NCI-H187 (cell line): Measurements from ENCODE around the gene KAZN.

ENCODE experiments used
- DNase-seq, 2 experiments: peaks; one replicate each; lab custom pipeline; 2025; lab: John Stamatoyannopoulos, UW

Gene KAZN

DNA sequence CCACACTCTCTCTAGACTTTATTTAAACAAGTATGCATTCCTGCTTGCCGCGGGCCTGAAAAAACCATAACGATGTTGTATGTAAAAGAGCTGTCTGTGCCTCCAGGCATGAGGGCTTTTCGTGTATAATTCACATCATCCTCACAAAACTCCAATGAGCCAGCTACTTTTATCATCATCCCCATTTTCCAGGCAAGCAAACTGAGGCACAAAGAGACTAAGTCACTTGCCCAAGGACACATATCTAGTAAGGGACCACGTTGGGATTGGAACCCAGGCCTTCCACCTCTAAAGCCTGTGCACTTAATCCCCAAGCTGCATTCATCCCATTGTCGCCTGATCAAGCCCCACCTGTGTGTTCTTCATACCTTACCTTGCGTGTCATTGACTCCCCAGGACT lies 226.9 kb downstream of the KAZN start:
- no peak for DNase-seq

GRCh38 chr1:14826172-14826636 lies 227.7 kb downstream of the KAZN start:
- no peak for DNase-seq

- no peak for DNase-seq
These were observed 228.3 kb downstream of the KAZN start for GRCh38 chr1:14826731-14827326.

- DNase-seq, result no peak
These were observed 229.4 kb downstream of the KAZN start for GRCh38 chr1:14827870-14828269.

- DNase-seq, result no peak
These were observed 230.2 kb downstream of the KAZN start for GRCh38 chr1:14828665-14829064.

- no peak for DNase-seq
These were observed 237.2 kb downstream of the KAZN start for GRCh38 chr1:14835725-14836124.

GRCh38 chr1:14836426-14837140 lies 238.1 kb downstream of the KAZN start:
- no peak for DNase-seq

- no peak for DNase-seq
These were observed 241.9 kb downstream of the KAZN start for GRCh38 chr1:14840374-14840773.

GRCh38 chr1:14841456-14841855 lies 243.0 kb downstream of the KAZN start:
- no peak for DNase-seq

GRCh38 chr1:14841951-14842350 lies 243.5 kb downstream of the KAZN start:
- DNase-seq, result no peak

DNA sequence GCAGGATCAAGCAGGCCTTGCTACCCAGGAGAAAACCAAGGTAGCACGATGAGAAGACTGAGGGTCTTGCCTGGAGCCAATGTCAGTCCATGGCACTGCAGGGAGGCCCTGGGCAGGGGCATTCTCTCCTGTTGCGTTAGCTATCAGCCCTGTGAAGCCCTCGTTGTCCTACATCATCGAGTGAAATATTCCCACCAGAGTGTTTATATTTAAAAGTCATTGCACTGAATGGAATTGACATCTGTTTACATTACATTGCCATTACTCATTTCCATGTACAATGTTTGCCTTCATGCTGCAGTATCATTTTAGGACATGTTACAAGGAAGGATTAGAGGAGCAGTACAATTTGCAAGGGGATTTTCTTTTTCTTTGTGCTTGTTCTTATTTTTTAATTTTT lies 243.9 kb downstream of the KAZN start:
- DNase-seq, result no peak

GRCh38 chr1:14842891-14843290 lies 244.4 kb downstream of the KAZN start:
- DNase-seq, result no peak

DNA sequence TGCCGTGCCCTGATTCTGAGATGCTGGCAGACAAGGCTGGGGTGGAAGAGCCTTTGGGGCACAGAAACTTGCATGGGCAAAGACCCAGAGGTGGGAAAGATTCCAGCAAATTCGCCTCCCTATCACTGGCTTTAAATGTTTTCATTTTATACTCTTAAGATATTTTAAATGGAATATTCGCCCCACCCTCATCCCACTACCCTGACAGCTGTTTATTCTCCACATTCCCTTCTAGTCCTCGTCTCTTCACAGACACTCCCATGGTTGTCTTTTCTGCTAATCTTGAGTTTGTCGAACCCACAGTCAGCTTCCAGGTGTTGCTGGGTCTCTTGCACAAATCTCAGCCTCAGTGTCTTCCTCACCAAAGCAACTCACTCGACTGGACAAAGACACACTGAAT lies 245.0 kb downstream of the KAZN start:
- DNase-seq, result no peak

- no peak for DNase-seq
These were observed 245.9 kb downstream of the KAZN start for GRCh38 chr1:14844356-14844755.

DNA sequence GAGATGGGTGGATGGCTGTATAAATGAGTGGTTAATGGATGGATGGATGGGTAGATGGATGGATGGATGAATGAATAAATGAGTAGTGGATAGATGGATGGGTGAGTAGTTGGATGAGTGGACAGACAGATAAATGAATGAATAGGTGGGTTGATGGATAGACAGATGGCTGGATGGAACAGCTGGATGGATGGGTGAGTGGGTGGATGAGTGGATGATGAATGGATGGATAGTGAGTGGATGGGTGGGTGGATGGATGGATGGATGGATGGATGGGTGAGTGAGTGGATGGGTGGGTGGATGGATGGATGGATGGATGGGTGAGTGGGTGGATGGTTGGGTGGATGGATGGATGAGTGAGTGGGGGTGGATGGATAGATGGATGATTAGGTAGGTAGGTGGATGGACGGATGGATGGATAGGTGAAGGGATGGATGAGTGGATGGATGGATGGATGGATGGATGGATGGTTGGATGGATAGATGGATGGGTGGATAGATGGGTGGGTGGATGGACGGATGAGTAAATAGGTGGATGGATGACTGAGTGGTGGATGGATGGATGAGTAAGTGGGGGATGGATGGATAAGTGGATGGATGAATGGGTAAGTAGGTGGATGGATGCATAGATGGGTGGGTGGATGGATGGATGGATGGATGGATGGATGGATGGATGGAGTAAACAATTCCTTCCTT lies 246.6 kb downstream of the KAZN start:
- DNase-seq, result no peak

DNA sequence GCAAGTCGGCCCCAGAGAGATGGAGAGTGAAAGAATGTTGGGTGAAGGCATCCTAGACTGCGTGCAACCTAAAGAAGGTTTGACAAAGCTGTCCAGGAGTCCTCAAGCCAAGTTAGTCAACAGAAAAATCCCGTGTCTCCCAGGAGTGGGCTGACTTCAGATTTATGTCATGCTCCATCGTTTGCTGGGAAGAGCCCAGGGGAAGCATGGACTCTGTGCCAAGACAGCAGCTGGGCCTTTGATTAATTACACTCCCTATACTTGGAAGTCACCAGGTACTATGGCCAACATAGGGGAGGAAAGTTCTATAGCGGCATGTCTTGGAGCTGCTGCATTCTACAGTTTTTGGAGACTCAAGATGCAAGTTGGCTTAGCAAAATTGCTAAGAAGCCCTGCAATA lies 247.4 kb downstream of the KAZN start:
- no peak for DNase-seq

DNA sequence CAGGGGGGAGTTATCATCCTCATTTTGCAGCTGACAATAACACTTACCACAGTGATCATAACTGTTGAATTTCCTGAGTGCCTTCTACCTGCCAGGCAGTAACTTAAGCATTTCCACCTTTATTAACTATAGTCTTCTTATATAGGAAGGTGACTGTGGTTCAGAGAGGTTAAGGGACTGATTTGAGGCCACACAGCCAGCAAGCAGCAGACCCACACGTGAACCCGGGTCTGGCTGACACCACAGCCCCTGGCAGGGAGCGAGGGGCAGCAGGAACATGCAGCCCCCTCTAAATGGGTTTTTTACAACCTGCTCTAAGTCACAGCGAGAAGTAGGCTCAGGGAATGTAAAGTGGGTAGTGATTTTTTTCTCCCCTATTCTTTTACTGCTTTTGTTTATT lies 248.2 kb downstream of the KAZN start:
- no peak for DNase-seq

DNA sequence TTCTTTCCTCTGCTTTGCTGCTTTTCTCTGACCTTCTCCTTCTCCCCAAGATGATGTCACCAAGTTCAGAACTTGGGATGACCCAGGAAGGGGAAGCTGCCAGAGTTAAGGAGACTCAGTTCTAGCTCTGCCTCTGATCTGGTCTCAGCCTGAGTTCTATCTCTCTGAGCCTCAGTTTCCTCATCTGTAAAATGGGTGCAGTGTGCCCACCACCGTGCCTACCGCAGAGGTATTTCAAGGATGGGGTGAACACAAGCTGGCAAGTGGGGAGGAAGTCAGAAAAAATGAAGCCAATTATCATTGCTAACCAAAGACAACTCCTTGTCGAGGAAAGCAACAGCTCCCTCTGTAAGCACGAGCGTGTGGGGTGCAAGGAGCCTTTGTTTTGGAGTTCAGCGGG lies 249.7 kb downstream of the KAZN start:
- no peak for DNase-seq

GRCh38 chr1:14848625-14849024 lies 250.1 kb downstream of the KAZN start:
- DNase-seq, result no peak

DNA sequence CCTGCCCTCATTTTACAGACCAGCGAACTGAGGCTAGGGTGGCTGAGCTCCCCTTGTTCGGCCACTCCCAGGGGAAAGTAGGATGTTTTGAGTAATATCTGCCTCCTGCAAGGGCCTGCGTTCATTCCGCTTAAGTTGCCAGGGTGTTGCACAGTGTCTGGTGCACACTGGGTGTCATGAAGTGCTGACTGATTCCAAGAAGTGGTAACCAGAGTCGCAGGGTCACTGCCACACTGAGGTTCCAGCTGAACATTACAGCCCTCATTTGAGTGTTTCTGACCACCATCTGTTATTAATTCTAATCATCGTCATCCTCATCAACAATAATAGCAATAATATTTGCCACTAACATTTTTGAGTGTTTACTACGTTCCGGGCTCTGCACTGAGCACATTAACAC lies 250.6 kb downstream of the KAZN start:
- no peak for DNase-seq

- no peak for DNase-seq
These were observed 252.1 kb downstream of the KAZN start for GRCh38 chr1:14850563-14850962.

DNA sequence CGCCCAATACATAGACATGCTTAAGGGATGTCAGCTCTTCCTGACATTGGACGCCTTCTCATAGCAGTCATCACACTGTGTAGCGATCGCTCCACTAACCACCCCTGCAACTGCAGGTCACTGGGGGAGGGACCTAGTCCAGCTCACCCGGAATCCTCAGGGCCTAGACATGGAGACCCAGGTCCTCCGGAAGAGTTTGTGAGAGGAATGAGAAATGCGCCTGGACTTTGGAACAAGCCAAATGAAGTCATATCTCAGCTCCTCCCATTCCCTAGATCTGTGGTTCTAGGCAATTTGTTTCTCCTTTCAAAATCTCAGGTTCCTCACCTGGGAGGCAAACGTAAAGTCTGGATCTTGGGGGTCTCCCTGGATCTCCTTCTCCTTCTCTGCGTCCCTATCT lies 253.3 kb downstream of the KAZN start:
- no peak for DNase-seq

GRCh38 chr1:14852291-14852690 lies 253.8 kb downstream of the KAZN start:
- DNase-seq, result no peak
